ENCODE data around the gene RNF19B.

RNF19B gene

DNA sequence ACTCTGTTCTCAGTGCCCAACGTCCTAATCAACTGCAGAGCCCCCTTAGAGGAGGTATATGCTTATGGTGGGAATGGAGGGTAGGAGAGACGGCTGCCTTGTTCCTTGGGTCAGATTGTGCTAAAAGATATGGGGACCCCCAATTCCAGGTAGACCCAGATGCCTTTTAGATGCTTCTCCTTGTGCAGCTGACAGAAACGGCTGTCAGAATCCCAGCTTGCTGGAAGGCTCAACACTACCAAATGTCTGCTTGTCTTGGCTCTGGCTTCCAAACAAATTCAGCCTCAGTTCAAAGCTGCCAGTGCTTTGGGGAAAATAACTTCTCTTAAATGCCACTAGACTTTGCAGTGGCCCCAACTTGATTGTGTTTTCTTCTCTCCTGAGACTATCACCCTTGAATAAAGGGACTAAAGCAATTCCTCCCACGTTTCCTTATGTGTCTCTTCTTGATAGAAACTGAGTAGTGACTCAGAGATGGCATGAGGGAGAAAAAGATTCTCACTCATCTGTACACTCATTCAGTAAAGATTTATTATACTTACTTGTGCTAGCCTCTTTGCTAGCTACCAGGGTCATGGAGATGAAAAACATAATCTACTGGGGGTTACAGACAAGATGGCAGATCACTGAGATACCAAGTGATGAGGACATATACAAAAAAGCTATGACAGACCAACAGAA is 3.4 kb upstream of the RNF19B start:
- no peak for DNase-seq

GRCh38 chr1:32966900-32967299 is 2.3 kb upstream of the RNF19B start:
- no peak for DNase-seq

DNA sequence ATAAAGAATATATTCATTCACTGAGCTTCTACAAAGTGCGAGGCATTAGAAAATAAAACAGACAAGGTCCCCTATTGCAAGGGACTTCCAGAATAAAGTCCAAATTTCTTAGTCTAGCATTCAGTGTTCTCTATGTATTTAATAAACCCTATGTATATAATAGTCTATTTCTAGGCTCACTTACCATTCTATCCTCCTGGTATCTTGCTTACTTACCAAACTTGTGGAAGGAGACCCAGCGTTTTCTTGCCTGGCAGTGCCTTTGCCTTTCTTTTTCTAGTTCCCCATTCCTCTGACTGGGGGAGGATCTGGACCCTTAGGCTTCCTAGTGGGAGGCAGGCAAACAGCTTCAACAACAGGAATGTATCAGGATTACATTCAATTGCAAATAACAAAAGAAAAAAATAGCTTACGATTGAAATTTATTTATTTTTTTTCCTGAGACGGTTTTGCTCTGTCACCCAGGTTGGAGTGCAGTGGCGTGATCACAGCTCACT is 690 bp upstream of the RNF19B start:
- DNase-seq: no peak

GRCh38 chr1:32963746-32964460 is 706 bp downstream of the RNF19B start:
- peak in 1 of 2 experiments; percentile 38 for DNase-seq

- DNase-seq: no peak
Observed at GRCh38 chr1:32962248-32962896, 2.2 kb downstream of the RNF19B start.

GRCh38 chr1:32960819-32961355 is 3.7 kb downstream of the RNF19B start:
- no peak for DNase-seq

GRCh38 chr1:32960342-32960741 is 4.3 kb downstream of the RNF19B start:
- no peak for DNase-seq

DNA sequence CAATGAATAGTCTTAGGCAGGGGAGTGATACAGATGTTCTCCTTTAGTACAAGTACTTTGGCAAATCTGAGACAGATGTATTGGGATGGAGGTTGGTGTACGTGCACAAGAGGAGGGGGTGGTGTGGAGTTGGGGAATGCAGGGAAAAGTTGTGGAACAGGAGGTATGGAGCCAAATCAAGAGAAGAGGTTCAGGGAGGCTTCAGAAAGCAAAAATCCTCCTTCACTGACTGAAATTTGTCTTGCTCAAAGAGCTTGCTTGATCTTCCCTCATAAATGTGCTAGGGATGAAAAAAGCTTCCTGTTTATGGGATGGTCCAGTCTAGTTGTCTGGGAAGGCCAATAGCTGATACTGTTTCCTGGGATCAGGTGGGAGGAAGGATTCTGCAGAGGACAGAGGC is 5.8 kb downstream of the RNF19B start:
- no peak for DNase-seq

DNA sequence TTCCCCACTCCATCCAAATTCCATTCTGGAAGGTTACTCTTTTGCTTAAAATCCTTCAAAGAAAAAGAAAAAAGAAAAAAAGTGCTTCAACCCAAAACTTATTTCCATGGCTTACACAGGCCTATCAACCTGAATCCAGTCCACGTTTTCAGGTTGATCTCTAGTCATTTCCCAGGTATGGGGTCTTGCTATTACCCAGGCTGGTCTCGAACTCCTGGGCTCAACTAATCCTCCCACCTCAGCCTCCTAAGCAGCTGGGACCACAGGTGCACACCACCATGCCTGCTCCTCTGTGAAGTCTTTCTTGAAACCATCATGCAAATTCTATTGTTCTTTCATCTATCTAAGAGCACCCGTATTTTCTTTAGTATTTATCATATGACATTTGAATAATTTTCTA is 7.6 kb downstream of the RNF19B start:
- no peak for DNase-seq

DNA sequence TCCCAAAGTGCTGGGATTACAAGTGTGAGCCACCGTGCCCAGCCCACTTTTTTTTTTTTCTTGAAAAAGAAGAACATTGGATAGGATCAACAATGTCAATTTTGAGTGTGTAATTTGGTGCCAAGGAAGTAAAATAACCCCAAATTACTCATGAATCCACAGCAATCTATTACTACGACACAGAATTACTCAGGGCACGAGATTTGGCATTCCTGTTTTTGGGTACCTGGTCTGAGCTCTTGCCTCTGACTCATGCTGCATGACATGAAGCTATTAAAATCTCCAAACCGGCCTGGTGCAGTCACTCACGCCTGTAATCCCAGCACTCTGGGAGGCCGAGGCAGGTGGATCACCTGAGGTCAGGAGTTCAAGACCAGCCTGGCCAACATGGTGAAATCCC is 10.4 kb downstream of the RNF19B start:
- no peak for DNase-seq

DNA sequence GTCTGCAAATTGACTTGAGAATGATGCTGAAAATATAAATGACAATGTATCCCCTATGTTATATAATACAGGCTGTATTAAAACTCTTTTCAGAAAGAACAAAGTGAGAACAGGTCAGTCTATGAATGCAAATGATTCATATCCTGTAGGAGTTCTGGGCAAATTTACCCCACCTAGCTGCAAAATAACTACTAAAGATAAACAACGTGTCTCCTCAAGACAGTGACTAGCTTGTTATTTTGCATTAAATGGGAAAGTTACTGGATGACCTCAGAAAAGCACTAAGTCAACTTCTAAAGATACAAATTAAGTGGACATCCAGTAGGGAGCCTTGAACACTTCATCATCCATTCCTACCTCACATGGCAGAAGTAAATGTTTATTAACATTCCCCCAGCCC is 11.1 kb downstream of the RNF19B start:
- DNase-seq: no peak

- no peak for DNase-seq
Observed at GRCh38 chr1:32949519-32949918, 15.1 kb downstream of the RNF19B start.

DNA sequence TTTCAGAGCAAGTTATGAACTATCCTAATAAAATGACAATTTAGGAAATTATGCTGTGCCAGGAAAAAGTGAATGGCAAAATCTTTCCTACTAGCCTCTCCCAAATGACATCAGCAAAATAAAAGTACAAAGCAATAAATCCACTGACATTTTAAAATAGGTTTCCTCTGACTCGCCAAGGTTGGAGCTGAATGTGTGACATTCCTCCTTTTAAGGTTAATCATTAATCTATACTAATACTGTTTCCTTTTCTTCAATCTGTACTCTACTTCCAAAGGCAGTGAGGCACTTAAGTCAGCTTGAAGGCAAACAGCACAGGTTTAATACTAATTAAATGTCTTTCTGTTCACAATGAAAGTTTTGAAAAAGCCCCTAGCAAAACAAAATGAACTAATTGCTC is 15.7 kb downstream of the RNF19B start:
- DNase-seq: no peak

DNA sequence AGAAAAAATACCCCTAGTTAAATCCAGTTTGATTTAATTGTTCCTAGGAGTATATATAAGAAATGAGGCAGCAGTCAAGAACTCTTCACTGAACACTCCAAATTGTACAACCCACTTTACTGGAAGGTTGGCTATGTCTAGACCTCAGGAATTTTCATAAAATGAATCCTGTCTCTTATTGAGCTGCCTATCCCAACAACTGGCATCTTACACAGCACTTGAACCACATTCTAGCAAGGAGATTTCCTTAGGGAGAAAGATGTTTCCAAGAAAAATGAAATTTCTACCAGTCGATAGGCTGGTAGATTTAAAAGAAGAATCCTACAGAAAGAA is 16.3 kb downstream of the RNF19B start:
- no peak for DNase-seq

DNA sequence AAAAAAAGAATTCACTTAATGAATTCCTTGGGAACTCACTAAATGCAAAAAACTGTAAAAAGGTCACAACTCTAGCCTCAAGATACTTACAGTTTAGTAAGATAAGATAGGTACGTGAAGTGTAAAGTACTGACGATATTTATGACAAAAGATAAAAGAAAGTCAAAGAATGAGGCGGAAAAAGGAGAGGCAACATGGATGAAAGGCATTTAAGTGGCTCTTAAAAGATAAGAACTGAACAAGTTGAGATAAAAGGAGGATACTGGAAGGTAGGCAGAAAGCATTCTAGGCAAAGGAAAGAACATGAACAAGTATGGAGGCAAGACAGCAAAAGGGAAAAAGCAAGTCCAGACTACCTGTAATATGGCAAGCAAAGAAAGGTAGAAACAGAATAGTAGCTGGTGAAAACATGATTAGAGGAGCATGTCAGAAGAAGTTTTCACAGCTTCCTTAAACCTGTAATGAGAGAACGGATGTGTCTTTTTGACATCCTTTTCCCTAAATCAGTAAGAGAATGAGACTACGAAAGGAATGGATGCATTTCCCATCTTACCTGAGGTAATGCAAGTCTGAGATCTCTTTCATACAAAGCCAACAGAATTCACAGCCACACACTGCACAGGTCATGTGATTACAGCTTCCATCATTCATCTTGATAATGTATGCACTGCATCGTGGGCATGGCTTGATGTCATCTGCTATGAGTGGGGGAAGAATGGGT is 16.8 kb downstream of the RNF19B start:
- DNase-seq: no peak

GRCh38 chr1:32946413-32946812 is 18.2 kb downstream of the RNF19B start:
- no peak for DNase-seq

- no peak for DNase-seq
Observed at GRCh38 chr1:32944180-32944579, 20.4 kb downstream of the RNF19B start.

DNA sequence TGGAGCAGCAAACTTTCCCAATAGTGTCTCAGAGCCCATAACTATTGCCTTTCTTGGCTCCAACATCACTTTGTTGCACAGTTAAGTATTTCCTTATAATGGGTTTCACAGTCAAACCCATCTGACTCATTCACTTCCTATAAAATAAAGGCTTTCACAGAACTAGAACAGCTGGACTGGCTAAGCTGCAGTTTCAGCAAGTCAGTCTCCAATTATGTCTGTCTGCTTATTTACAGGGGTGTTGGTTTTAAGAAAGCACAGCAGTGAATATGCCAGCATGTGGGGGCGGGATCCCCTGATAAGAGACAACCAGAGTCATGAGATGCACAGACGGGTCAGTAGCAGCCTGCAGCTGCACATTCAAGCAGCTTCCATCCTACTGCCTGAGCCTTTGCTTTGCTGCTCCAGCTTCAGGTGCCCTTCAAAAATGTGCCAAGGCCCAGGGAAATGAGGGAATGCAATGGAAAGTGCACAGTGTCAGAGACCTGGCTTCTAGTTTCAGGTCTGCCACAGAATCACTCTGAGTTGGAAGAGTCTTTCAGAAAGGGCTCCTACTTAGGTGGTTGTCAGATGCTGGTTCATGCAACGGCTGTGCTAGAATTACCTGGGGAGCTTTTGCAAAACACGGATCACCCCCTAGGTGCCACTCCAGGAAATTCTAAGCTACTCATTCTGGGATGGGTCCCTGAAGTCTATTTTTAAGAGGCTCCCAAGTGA is 24.8 kb downstream of the RNF19B start:
- no peak for DNase-seq

GRCh38 chr1:32937061-32937460 is 27.5 kb downstream of the RNF19B start:
- DNase-seq: no peak

- DNase-seq: no peak
Observed at GRCh38 chr1:32934535-32934934, 30.1 kb downstream of the RNF19B start.

- no peak for DNase-seq
Observed at GRCh38 chr1:32933742-32934322, 30.8 kb downstream of the RNF19B start.

DNA sequence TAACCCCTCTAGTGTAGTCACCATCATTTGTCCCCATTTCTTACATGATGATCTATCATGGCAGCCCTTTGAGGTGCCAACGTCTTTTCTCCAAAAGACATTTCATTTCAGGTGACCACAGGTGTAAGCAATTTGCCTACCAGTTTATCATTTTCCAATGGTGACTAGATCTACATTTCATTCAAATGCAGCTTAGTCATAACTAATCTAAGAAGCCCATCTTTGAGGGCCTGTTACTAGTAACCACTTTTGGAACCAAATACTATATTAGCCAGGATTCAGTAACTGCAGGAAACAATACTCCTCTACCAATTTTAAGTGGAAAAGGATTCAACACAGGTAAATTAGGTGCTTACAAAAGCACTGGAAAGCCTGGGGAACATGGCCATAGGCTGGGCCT is 32.8 kb downstream of the RNF19B start:
- DNase-seq: no peak

Data from NCI-H446 (cell line).